HepG2 (cell line): ENCODE results near the gene CTDNEP1. TPM values are rescaled to one million over a fixed set of nuclear protein-coding genes. Genes with fewer than 3 reads are reported as not detected.

Experiments used
- ASH2L ChIP-seq: fragments of 300-600, 200-600 bp; sonication (generic); IDR thresholded peaks from 2 replicates; pipeline ENCODE4 v1.7.0; 2017; ENCODE audit warnings: low read depth, mild to moderate bottlenecking, moderate library complexity, mixed read lengths, low read length; ENCODE audit not compliant: insufficient read length
- BCL6 ChIP-seq: IDR thresholded peaks from 2 replicates; pipeline ENCODE4 v1.6.1; 2016; ENCODE audit warnings: missing genetic modification reagents, missing compliant biosample characterization
- KLF12 ChIP-seq: sonication (generic); formaldehyde crosslinking; IDR thresholded peaks from 2 replicates; pipeline ENCODE4 v1.4.0; 2020; ENCODE audit warnings: missing genetic modification reagents, borderline replicate concordance
- MBNL3 ChIP-seq: fragments of 250-450 bp; sonication (Bioruptor Pico); conservative IDR thresholded peaks from 2 replicates; pipeline ENCODE4 v1.8.0; 2022; ENCODE audit warnings: mild to moderate bottlenecking, inconsistent platforms
- MLLT10 ChIP-seq: sonication (generic); formaldehyde crosslinking; IDR thresholded peaks from 2 replicates; pipeline ENCODE4 v1.4.0; 2020; ENCODE audit warnings: missing genetic modification reagents
- SIN3A ChIP-seq: IDR thresholded peaks from 2 replicates; pipeline ENCODE4 v1.6.1; 2011; ENCODE audit warnings: low read depth, mild to moderate bottlenecking, control low read depth, low read length, borderline replicate concordance
- TBL1XR1 ChIP-seq: fragments of 150-350 bp; IDR thresholded peaks from 2 replicates; pipeline ENCODE4 v1.6.1; 2014; ENCODE audit warnings: borderline replicate concordance, low read length; ENCODE audit not compliant: partially characterized antibody
- ZMYM3 ChIP-seq: sonication (generic); formaldehyde crosslinking; IDR thresholded peaks from 2 replicates; pipeline ENCODE4 v1.5.1; 2020; ENCODE audit warnings: mild to moderate bottlenecking, missing genetic modification reagents
- ZNF331 ChIP-seq: sonication (generic); formaldehyde crosslinking; IDR thresholded peaks from 2 replicates; pipeline ENCODE4 v1.4.0; 2020; ENCODE audit warnings: missing genetic modification reagents
- ZNF572 ChIP-seq: sonication (generic); formaldehyde crosslinking; IDR thresholded peaks from 2 replicates; pipeline ENCODE4 v1.5.1; 2020; ENCODE audit warnings: mild to moderate bottlenecking, missing genetic modification reagents
- ZNF782 ChIP-seq: sonication (generic); formaldehyde crosslinking; IDR thresholded peaks from 2 replicates; pipeline ENCODE4 v1.4.0; 2020; ENCODE audit warnings: missing genetic modification reagents, mild to moderate bottlenecking, borderline replicate concordance
- ZNF878 ChIP-seq: sonication (generic); formaldehyde crosslinking; IDR thresholded peaks from 2 replicates; pipeline ENCODE4 v1.8.1; 2023; ENCODE audit warnings: mild to moderate bottlenecking, missing genetic modification reagents, moderate library complexity
- polyA plus RNA-seq, 8 experiments: library from polyadenylated mRNA; depleted of rRNA in 3 of 8; stranded (reverse) in 7 of 8; unstranded in 1 of 8; fragments of >200 nt; fragmentation: Illumina TruSeq in 4 of 8; extraction: Trizol in 4 of 8; gene quantifications; 2 replicates each; pipeline versions ENCODE4 v1.2.1 to v1.2.3, GENCODE V29; 2011 to 2016; ENCODE audit warnings: low read depth in 4 of 8, missing spikeins in 1 of 8, mixed read lengths in 1 of 8; ENCODE audit not compliant: insufficient read depth in 1 of 8
- total RNA-seq, 5 experiments: library from RNA; depleted of rRNA; stranded (reverse); fragments of >200 nt; fragmentation: Illumina TruSeq; extraction: Trizol; gene quantifications; 2 replicates each; pipeline ENCODE4 v1.2.3, GENCODE V29; 2016; ENCODE audit warnings: low read depth in 1 of 5
- TF ChIP-seq, protein P1 (sequence below): sonication (generic); formaldehyde crosslinking; IDR thresholded peaks from one replicate; pipeline ENCODE4 v1.5.1; 2020; ENCODE audit warnings: mild to moderate bottlenecking, missing genetic modification reagents; ENCODE audit errors: not compliant biosample characterization
- TF ChIP-seq, protein P2 (sequence below): sonication (generic); formaldehyde crosslinking; IDR thresholded peaks from 2 replicates; pipeline ENCODE4 v1.4.0; 2020; ENCODE audit warnings: missing genetic modification reagents, mild to moderate bottlenecking, borderline replicate concordance

Gene CTDNEP1
- total and polyA plus RNA-seq, 2 of the 13 experiments (the other 11 are each of a cell fraction or from before 2014, with no cell fraction given), result 19.8 to 118 TPM

DNA sequence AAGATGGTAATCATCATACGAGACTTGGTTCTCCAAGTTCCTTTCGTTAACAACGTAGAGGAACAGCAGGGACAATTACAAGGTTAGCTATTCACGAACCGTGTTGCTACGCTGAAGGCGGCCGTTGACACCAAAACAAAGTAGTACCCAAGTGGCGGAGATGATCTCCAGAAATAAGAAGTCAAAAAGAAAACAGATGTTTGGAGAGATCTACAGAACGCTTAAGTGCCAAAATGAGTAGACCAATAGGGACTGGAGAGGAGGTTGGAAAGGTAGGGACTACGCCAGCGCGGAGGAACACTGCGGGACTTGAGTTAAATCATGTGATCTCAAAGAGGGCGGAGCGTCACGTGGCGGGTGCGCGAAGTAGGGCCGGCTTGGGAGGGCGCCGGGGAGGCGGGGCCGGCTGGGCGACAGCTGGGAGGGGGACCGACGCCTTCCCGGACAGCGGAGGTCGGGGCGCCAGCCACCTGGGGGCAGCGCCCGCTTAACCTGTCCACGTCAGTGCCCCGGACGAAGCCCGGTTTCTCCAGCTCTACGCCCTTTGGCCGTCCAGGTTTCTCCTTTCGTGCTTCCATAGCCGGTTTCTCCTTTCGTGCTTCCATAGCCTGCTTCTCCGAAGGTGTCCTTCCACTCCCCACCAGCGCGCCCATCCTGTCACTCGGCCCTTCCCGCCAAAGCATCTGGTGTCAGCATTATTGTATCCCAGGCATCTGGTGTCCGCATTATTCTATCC is 8.6 kb downstream of the CTDNEP1 start (continued):
- TF ChIP-seq, protein P1, sequence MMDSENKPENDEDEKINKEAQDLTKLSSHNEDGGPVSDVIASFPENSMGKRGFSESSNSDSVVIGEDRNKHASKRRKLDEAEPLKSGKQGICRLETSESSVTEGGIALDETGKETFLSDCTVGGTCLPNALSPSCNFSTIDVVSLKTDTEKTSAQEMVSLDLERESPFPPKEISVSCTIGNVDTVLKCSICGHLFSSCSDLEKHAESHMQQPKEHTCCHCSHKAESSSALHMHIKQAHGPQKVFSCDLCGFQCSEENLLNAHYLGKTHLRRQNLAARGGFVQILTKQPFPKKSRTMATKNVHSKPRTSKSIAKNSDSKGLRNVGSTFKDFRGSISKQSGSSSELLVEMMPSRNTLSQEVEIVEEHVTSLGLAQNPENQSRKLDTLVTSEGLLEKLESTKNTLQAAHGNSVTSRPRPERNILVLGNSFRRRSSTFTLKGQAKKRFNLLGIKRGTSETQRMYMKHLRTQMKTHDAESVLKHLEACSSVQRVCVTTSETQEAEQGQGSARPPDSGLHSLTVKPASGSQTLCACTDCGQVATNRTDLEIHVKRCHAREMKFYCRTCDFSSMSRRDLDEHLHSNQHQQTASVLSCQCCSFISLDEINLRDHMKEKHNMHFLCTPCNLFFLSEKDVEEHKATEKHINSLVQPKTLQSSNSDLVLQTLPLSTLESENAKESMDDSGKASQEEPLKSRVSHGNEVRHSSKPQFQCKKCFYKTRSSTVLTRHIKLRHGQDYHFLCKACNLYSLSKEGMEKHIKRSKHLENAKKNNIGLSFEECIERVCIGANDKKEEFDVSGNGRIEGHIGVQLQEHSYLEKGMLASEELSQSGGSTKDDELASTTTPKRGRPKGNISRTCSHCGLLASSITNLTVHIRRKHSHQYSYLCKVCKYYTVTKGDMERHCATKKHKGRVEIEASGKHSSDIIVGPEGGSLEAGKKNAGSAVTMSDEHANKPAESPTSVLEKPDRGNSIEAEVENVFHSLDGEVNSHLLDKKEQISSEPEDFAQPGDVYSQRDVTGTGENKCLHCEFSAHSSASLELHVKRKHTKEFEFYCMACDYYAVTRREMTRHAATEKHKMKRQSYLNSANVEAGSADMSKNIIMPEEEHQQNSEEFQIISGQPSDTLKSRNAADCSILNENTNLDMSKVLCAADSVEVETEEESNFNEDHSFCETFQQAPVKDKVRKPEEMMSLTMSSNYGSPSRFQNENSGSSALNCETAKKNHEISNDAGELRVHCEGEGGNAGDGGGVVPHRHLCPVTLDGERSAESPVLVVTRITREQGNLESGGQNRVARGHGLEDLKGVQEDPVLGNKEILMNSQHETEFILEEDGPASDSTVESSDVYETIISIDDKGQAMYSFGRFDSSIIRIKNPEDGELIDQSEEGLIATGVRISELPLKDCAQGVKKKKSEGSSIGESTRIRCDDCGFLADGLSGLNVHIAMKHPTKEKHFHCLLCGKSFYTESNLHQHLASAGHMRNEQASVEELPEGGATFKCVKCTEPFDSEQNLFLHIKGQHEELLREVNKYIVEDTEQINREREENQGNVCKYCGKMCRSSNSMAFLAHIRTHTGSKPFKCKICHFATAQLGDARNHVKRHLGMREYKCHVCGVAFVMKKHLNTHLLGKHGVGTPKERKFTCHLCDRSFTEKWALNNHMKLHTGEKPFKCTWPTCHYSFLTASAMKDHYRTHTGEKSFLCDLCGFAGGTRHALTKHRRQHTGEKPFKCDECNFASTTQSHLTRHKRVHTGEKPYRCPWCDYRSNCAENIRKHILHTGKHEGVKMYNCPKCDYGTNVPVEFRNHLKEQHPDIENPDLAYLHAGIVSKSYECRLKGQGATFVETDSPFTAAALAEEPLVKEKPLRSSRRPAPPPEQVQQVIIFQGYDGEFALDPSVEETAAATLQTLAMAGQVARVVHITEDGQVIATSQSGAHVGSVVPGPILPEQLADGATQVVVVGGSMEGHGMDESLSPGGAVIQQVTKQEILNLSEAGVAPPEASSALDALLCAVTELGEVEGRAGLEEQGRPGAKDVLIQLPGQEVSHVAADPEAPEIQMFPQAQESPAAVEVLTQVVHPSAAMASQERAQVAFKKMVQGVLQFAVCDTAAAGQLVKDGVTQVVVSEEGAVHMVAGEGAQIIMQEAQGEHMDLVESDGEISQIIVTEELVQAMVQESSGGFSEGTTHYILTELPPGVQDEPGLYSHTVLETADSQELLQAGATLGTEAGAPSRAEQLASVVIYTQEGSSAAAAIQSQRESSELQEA (CRISPR knock-in tag), result no peak
- TF ChIP-seq TBL1XR1, result peak; percentile 45
- TF ChIP-seq KLF12 (CRISPR knock-in tag), result peak; percentile 85; the same call in 1 of the 2 replicates
- TF ChIP-seq, protein P2, sequence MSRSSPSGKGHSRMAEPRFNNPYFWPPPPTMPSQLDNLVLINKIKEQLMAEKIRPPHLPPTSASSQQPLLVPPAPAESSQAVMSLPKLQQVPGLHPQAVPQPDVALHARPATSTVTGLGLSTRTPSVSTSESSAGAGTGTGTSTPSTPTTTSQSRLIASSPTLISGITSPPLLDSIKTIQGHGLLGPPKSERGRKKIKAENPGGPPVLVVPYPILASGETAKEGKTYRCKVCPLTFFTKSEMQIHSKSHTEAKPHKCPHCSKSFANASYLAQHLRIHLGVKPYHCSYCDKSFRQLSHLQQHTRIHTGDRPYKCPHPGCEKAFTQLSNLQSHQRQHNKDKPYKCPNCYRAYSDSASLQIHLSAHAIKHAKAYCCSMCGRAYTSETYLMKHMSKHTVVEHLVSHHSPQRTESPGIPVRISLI (CRISPR knock-in tag), result 0 out of 2 replicates have a peak, but pooled peaks have one; percentile 46
- TF ChIP-seq ZNF878, result 0 out of 2 replicates have a peak, but pooled peaks have one; percentile 42
- TF ChIP-seq ZMYM3 (CRISPR knock-in tag), result no peak
- no peak for TF ChIP-seq MLLT10 (CRISPR knock-in tag)
- TF ChIP-seq ZNF782, result no peak
- peak; percentile 94 for TF ChIP-seq SIN3A
- peak; percentile 49; the same call in 1 of the 2 replicates for TF ChIP-seq ZNF331 (CRISPR knock-in tag)
- TF ChIP-seq BCL6 (CRISPR knock-in tag), result peak; percentile 41; the same call in 1 of the 2 replicates
- TF ChIP-seq MBNL3 (CRISPR knock-in tag), result no peak
- TF ChIP-seq ASH2L, result peak; percentile 93
- TF ChIP-seq ZNF572, result no peak
